Lower leg skin (tissue), 4 donors: Measurements from ENCODE around the gene BCL2. TPM values are rescaled to one million over a fixed set of nuclear protein-coding genes. Genes with fewer than 3 reads are reported as not detected.
A peak's percentile ranks its signal among the peaks of the same experiment; 100 is the strongest.

Experiments used
- DNase-seq, 2 donors: peaks; one replicate each; pipeline ENCODE4 v3.0.0-alpha.2; 2019; ENCODE audit warnings: low spot score in 2 of 2
- H3K4me3 ChIP-seq: fragments of 200-600 bp; sonication (generic); 2 replicates; pipeline ENCODE4 v1.5.1; 2017; ENCODE audit warnings: mild to moderate bottlenecking, low read depth; ENCODE audit not compliant: poor library complexity, severe bottlenecking
- POLR2A ChIP-seq, 2 donors: fragments of 450-650 bp; IDR thresholded peaks; one replicate each; pipeline ENCODE4 v1.6.1; 2016 to 2017; ENCODE audit warnings: antibody characterized with exemption in 2 of 2, mild to moderate bottlenecking in 1 of 2, moderate library complexity in 1 of 2
- WGBS, 2 donors: methylation state at CpG; one replicate each; pipeline ENCODE4 v1.1.5; 2018; 5-methylcytosine and 5-hydroxymethylcytosine counted together
- intact Hi-C: fragments of 100-400 bp; cut with DNase I; formaldehyde crosslinking; loops from one replicate; pipeline ENCODE4 v1.15.0; 2023; ENCODE audit warnings: low total_unique reads
- total RNA-seq, 4 donors: library from RNA; depleted of rRNA; stranded (reverse); fragments of >200 nt; gene quantifications; one replicate each; pipeline ENCODE4 v1.1.0, GENCODE V29; 2016
- TF ChIP-seq, protein P1 (sequence below), 3 donors: fragments of 450-650 bp; IDR thresholded peaks; one replicate each; pipeline ENCODE4 v1.5.1; 2016; ENCODE audit warnings: antibody characterized with exemption in 3 of 3, mild to moderate bottlenecking in 3 of 3, moderate library complexity in 2 of 3

The BCL2 gene
- 10 to 100 TPM; 12.8 to 21.7 (median 18.2) TPM for total RNA-seq

GRCh38 chr18:63319383-63320122, at the start of gene BCL2:
BCL2 (minus strand) TSS chr18:63319769.
- intact Hi-C loops = loop anchor here (5.0 to 10.0 kb wide), 2 partner anchors 187 to 305 kb away; no protein-coding TSS in a partner anchor
- peak in 1 of 2 donors; percentile 89 for DNase-seq
- H3K4me3 ChIP-seq = peak within 1 kb of the TSS; percentile 45
- WGBS, 2 donors = 1% methylated on average over 55 to 69 of the region's 78 CpGs
- TF ChIP-seq, protein P1, sequence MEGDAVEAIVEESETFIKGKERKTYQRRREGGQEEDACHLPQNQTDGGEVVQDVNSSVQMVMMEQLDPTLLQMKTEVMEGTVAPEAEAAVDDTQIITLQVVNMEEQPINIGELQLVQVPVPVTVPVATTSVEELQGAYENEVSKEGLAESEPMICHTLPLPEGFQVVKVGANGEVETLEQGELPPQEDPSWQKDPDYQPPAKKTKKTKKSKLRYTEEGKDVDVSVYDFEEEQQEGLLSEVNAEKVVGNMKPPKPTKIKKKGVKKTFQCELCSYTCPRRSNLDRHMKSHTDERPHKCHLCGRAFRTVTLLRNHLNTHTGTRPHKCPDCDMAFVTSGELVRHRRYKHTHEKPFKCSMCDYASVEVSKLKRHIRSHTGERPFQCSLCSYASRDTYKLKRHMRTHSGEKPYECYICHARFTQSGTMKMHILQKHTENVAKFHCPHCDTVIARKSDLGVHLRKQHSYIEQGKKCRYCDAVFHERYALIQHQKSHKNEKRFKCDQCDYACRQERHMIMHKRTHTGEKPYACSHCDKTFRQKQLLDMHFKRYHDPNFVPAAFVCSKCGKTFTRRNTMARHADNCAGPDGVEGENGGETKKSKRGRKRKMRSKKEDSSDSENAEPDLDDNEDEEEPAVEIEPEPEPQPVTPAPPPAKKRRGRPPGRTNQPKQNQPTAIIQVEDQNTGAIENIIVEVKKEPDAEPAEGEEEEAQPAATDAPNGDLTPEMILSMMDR (IDR thresholded peaks at IDR 0.05) = no peak
- TF ChIP-seq POLR2A (IDR thresholded peaks at IDR 0.05) = no peak

DNA sequence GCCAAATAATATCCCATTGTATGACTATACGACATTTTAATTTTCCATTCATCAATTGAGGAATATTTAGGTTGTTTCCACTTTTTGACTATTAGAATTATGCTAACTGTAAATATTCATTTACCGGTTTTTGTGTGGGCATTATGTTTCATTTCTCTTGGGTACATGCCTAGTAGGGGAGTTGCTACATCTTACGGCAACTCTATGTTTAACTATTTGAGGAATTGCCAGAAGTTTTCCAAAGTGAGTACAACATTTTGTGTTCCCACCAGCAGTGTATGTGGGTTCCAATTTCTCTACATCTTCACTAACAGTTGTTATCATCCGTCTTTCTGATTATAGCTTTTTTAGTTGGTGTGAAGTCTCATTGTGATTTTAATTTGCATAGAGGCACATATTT, 49.0 kb upstream of the BCL2 start:
- no peak for TF ChIP-seq POLR2A (IDR thresholded peaks at IDR 0.05)
- TF ChIP-seq, protein P1 (IDR thresholded peaks at IDR 0.05) = no peak
- intact Hi-C loops = no loop called here
- no peak for DNase-seq
- WGBS, 2 donors = 56 to 66% methylated on average over 4 of the region's 4 CpGs
- H3K4me3 ChIP-seq = no peak overlapping the region

DNA sequence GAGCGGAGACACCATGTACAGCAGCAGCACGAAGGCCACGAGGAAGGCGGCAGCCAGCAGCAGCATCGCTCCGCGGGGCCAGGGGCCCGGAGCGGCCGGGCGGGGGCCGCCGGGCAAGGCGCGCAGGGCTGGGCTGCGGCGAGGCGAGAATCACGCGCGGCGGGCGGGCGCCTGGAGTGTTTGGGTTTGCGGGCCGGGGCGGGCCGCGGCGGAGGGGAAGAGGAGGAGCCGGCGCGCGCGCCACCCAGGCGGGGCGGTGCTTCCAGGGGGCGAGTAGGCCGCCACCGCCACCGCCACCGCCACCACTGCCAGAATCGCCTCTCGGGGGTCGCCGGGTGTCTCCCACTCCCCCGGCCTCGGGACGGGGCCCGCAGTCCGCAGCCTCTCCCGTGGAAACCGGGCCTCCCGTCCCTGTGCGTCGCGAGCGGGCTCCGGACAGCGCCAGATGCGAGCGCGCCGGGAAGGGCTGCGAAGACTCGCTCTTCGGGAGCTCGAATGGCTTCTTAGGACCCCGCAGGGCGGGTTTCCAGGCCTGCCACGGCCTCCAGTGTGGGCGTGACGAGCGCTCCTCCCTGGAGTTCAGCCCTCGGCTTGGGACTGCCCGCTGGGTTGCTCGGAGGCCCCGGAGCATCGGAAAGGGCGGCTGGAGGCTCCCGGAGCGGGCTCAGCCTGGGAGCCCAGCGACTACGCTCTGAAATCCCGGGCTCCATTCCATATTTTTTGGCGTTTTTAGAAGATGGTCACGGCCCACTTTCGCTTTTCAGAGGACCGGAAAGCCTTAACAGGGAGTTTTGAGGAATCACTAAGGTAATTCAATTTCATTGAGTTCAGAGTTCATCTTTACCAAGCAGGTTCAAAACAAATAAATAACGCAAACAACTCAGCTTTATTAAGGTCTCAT, 47.7 kb upstream of the BCL2 start, which contains the start of gene KDSR:
Gene KDSR, minus strand, starts transcription at position 154 of the 901 bp plus-strand sequence. Its CDS starts 88 bp downstream, at position 66.
- intact Hi-C loops = no loop called here
- peak; percentile 94 to 98 for DNase-seq
- TF ChIP-seq, protein P1 (IDR thresholded peaks at IDR 0.05) = no peak
- TF ChIP-seq POLR2A (IDR thresholded peaks at IDR 0.05) = no peak
- WGBS, 2 donors = 1% methylated on average over 25 to 74 of the region's 90 CpGs
- H3K4me3 ChIP-seq = peak within 1 kb of the TSS; percentile 96

- intact Hi-C loops = no loop called here
- 0 to 1% methylated on average over 60 to 64 of the region's 65 CpGs for WGBS, 2 donors
- TF ChIP-seq, protein P1 (IDR thresholded peaks at IDR 0.05) = no peak
- TF ChIP-seq POLR2A (IDR thresholded peaks at IDR 0.05) = no peak
- H3K4me3 ChIP-seq = peak overlapping the region; percentile 96
- DNase-seq = peak; percentile 51 to 92
These were observed 46.9 kb upstream of the BCL2 start for GRCh38 chr18:63366213-63367052.

- H3K4me3 ChIP-seq = peak overlapping the region; percentile 96
- TF ChIP-seq, protein P1 (IDR thresholded peaks at IDR 0.05) = no peak
- no peak for TF ChIP-seq POLR2A (IDR thresholded peaks at IDR 0.05)
- DNase-seq = no peak
- intact Hi-C loops = no loop called here
- WGBS, 2 donors = 1 to 3% methylated on average over 12 of the region's 12 CpGs
These were observed 46.3 kb upstream of the BCL2 start for GRCh38 chr18:63365876-63366212.
